Spleen (tissue), 11 donors: ENCODE results near the gene TNFAIP1. TPM values are rescaled to one million over a fixed set of nuclear protein-coding genes. Genes with fewer than 3 reads are reported as not detected.

ENCODE experiments used
- DNase-seq: peaks from one replicate; pipeline ENCODE4 v3.0.0-alpha.2; 2020
- H3K27ac ChIP-seq, 8 donors: fragments of 200-600 bp; sonication (generic) in 7 of 8; 1 replicate in 4 of 8; 2 replicates in 4 of 8; pipeline versions ENCODE4 v1.5.0 to v1.8.0; 2016 to 2021; ENCODE audit warnings: inconsistent platforms in 4 of 8, mild to moderate bottlenecking in 4 of 8, moderate library complexity in 1 of 8
- H3K27me3 ChIP-seq, 7 donors: fragments of 200-600 bp; sonication (generic) in 6 of 7; replicated peaks in 1 of 7; 1 replicate in 4 of 7; 2 replicates in 3 of 7; pipeline versions ENCODE4 v1.5.0 to v1.8.0; 2016 to 2021; ENCODE audit warnings: inconsistent platforms in 3 of 7, mild to moderate bottlenecking in 1 of 7
- H3K36me3 ChIP-seq, 6 donors: fragments of 200-600 bp; sonication (generic) in 5 of 6; 1 replicate in 4 of 6; 2 replicates in 2 of 6; pipeline versions ENCODE4 v1.5.0 to v1.8.0; 2016 to 2021; ENCODE audit warnings: inconsistent platforms in 2 of 6
- H3K4me1 ChIP-seq, 6 donors: fragments of 200-600 bp; sonication (generic) in 5 of 6; 1 replicate in 3 of 6; 2 replicates in 3 of 6; pipeline versions ENCODE4 v1.5.0 to v1.8.0; 2016 to 2021; ENCODE audit warnings: inconsistent platforms in 3 of 6
- H3K4me3 ChIP-seq, 8 donors: fragments of 200-600 bp; sonication (generic) in 7 of 8; 1 replicate in 4 of 8; 2 replicates in 4 of 8; pipeline versions ENCODE4 v1.5.0 to v1.8.0; 2016 to 2021; ENCODE audit warnings: inconsistent platforms in 4 of 8, mild to moderate bottlenecking in 4 of 8, moderate library complexity in 2 of 8
- H3K9me3 ChIP-seq, 8 donors: fragments of 200-600 bp; sonication (generic) in 7 of 8; 1 replicate in 4 of 8; 2 replicates in 4 of 8; pipeline versions ENCODE4 v1.5.0 to v1.8.0; 2016 to 2021; ENCODE audit warnings: inconsistent platforms in 4 of 8
- POLR2A ChIP-seq, 3 donors: fragments of 450-650 bp; IDR thresholded peaks; one replicate each; pipeline ENCODE4 v1.5.1; 2017; ENCODE audit warnings: antibody characterized with exemption in 3 of 3, mild to moderate bottlenecking in 1 of 3
- POLR2AphosphoS5 ChIP-seq, 3 donors: sonication (generic); formaldehyde crosslinking; IDR thresholded peaks; one replicate each; pipeline ENCODE4 v1.5.1; 2017; ENCODE audit warnings: antibody characterized with exemption in 3 of 3
- whole genome bisulfite sequencing, 5 donors: extraction: QIAGEN DNeasy Blood & Tissue Kit in 3 of 5; methylation state at CpG; one replicate each; pipeline versions ENCODE4 v1.1.5 to v1.1.7; 2013 to 2018; 5-methylcytosine and 5-hydroxymethylcytosine counted together
- intact Hi-C: fragments of 100-400 bp; cut with DNase I; formaldehyde crosslinking; loops from one replicate; pipeline ENCODE4 v1.15.0; 2023; ENCODE audit warnings: low total_unique reads
- polyA plus RNA-seq, 3 donors: library from polyadenylated mRNA; stranded (reverse); fragments of 200-250 nt; gene quantifications; one replicate each; pipeline ENCODE4 v1.2.1, GENCODE V29; 2013
- total RNA-seq, 7 donors: library from RNA; depleted of rRNA in 3 of 7; stranded (reverse); fragments of >200 nt in 3 of 7; fragmentation: NEBNext Ultra II Directional in 4 of 7; extraction: Animal tissue kit (Norgen Biotek cat#: 25700) in 4 of 7; gene quantifications; one replicate each; pipeline versions ENCODE4 v1.1.0 to v1.2.1, GENCODE V29; 2016 to 2021
- TF ChIP-seq, protein P1 (sequence below), 11 experiments: fragments of 200-600 bp in 7 of 11; fragments of 450-650 bp in 4 of 11; sonication (generic) in 4 of 11; IDR thresholded peaks in 8 of 11; conservative IDR thresholded peaks in 3 of 11; 1 replicate in 7 of 11; 2 replicates in 4 of 11; pipeline versions ENCODE4 v1.4.0 to v1.8.0; 2016 to 2021; ENCODE audit warnings: antibody characterized with exemption in 11 of 11, inconsistent platforms in 4 of 11, mild to moderate bottlenecking in 1 of 11
- donor health status: healthy with polysubstance abuse.
- donor health status: DM: no; HTN: no; CAD: no; lungs with moderate emphysema.
- donor health status: DM: no; HTN: no; CAD: no.
- donor health status: Bipolar disorder and iron deficiency.
- donor health status: healthy.
- donor health status: DM: no; HTN: no; CAD: no.
- donor health status: DM: yes; HTN: yes; CAD: no.

The TNFAIP1 gene
- total and polyA plus RNA-seq, 10 donors = 15.2 to 154 (median 91.5) TPM

GRCh38 chr17:28298449-28298848, 37.1 kb upstream of the TNFAIP1 start:
- H3K36me3 ChIP-seq = no peaks in the 10 kb centered on the region
- no peaks in the 10 kb centered on the region for H3K27me3 ChIP-seq
- intact Hi-C loops = no loop called here
- peaks cover 0 to 5% (median 0%) of the 10 kb centered on the region in 6 donors for H3K4me1 ChIP-seq
- 74 to 93% (median 89%) methylated on average over 3 of the region's 3 CpGs for WGBS, 5 donors
- TF ChIP-seq, protein P1, sequence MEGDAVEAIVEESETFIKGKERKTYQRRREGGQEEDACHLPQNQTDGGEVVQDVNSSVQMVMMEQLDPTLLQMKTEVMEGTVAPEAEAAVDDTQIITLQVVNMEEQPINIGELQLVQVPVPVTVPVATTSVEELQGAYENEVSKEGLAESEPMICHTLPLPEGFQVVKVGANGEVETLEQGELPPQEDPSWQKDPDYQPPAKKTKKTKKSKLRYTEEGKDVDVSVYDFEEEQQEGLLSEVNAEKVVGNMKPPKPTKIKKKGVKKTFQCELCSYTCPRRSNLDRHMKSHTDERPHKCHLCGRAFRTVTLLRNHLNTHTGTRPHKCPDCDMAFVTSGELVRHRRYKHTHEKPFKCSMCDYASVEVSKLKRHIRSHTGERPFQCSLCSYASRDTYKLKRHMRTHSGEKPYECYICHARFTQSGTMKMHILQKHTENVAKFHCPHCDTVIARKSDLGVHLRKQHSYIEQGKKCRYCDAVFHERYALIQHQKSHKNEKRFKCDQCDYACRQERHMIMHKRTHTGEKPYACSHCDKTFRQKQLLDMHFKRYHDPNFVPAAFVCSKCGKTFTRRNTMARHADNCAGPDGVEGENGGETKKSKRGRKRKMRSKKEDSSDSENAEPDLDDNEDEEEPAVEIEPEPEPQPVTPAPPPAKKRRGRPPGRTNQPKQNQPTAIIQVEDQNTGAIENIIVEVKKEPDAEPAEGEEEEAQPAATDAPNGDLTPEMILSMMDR (IDR thresholded peaks at IDR 0.05 in 8 of 11, conservative IDR thresholded peaks at IDR 0.05 in 3 of 11) = no peak
- TF ChIP-seq POLR2AphosphoS5 (IDR thresholded peaks at IDR 0.05) (no peak), POLR2A (IDR thresholded peaks at IDR 0.05) (no peak)
- no peak for DNase-seq
- H3K27ac ChIP-seq = no peak overlapping the region
- no peak overlapping the region for H3K4me3 ChIP-seq
- H3K9me3 ChIP-seq = no peaks in the 10 kb centered on the region

DNA sequence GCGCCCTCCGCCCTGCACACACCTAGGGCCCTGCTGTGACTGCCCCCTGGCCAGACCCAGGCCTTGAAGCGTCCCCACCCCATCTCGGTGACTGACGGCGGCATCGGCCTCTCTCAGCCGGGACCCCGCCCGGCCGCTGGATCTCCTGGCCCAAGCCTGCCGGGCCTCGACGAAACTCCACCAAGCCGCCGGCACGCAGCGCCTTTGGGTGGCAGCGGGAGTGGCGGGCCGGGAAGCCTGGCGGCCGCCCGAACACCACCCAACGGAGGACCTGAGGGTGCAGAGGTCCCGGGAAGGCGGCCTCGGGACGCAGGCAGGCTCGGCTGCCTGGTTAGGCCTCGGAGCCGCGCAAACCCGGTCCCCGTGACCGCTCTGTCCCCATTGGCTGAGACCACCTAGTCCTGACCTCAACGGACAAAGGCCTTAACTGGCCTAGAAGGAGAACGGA, 28.6 kb upstream of the TNFAIP1 start:
- TF ChIP-seq POLR2A (IDR thresholded peaks at IDR 0.05) = no peak
- TF ChIP-seq, protein P1 (IDR thresholded peaks at IDR 0.05 in 8 of 11, conservative IDR thresholded peaks at IDR 0.05 in 3 of 11) = no peak
- no peak for TF ChIP-seq POLR2AphosphoS5 (IDR thresholded peaks at IDR 0.05)
- no peaks in the 10 kb centered on the region for H3K4me1 ChIP-seq
- H3K9me3 ChIP-seq = no peaks in the 10 kb centered on the region
- peaks cover 0 to 26% (median 13%) of the 10 kb centered on the region in 7 donors for H3K27me3 ChIP-seq
- H3K27ac ChIP-seq = no peak overlapping the region
- intact Hi-C loops = no loop called here
- peak; percentile 71 for DNase-seq
- WGBS, 5 donors = 31 to 44% (median 41%) methylated on average over 9 to 38 of the region's 38 CpGs
- no peak overlapping the region for H3K4me3 ChIP-seq
- H3K36me3 ChIP-seq = no peaks in the 10 kb centered on the region

DNA sequence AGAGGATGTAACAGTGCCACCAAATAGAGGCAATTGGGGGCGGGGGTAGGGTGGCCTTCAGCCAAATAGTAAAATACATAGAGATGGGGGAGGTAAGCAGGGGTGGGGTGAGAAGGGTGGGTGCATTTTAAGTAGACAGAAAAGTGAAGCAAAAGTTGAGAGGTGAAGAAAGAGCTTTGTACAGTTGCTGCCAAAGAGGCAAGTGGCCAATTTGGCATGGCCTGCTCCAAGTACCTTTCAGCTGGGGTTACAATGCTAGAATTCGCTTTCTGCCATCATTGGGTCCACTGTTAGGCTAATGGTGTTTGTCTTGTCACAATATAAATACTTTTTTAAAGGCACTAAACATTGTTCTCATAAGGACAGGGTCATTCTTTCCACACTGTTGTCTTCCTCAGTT, 21.7 kb upstream of the TNFAIP1 start:
- TF ChIP-seq POLR2AphosphoS5 (IDR thresholded peaks at IDR 0.05) = no peak
- no peak for TF ChIP-seq POLR2A (IDR thresholded peaks at IDR 0.05)
- TF ChIP-seq, protein P1 (IDR thresholded peaks at IDR 0.05 in 8 of 11, conservative IDR thresholded peaks at IDR 0.05 in 3 of 11) = no peak
- H3K36me3 ChIP-seq = no peaks in the 10 kb centered on the region
- H3K4me1 ChIP-seq = peaks cover 6 to 12% (median 9%) of the 10 kb centered on the region in 6 donors
- H3K9me3 ChIP-seq = no peaks in the 10 kb centered on the region
- no peak overlapping the region for H3K27ac ChIP-seq
- H3K27me3 ChIP-seq = peaks cover 0 to 4% (median 0%) of the 10 kb centered on the region in 7 donors
- H3K4me3 ChIP-seq = no peak overlapping the region
- 84 to 96% (median 89%) methylated on average over 2 of the region's 2 CpGs for WGBS, 5 donors
- intact Hi-C loops = no loop called here
- no peak for DNase-seq

DNA sequence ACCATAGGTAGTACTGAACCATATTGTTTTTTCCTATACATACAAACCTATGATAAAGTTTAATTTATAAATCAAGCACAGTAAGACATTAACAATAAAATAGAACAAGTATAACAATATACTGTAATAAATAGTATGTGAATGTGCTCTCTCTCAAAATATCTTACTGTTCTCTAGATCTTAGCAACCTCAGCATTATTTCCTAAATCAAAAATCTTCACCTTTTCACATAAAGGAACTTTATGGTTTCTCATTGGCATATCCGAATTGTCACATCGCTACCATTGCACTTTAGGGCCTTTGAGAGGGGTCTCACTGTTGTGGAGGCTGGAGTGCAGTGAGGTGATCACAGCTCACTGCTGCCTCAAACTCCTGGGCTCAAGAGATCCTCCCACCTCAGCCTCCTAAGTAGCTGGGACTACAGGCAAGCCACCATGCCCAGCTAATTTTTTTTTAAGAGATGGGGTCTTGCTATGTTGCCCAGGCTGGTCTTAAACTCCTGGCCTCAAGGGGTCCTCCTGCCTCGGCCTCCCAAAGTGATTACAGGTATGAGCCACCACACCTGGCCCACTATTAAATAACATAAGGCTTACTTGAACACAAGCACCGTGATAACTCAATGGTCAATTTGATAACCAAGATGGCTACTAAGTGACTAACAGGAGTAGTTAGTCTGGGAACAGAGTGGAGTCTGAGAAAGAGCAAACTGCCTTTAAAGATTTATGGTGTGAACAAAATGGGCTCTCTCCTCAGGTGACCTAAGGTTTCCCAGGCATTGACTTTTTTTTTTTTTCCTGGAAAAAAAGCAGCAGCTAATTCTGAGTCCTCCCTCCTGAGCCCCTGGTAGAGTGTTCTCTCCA, 19.5 kb upstream of the TNFAIP1 start:
- TF ChIP-seq POLR2A (IDR thresholded peaks at IDR 0.05) (no peak), POLR2AphosphoS5 (IDR thresholded peaks at IDR 0.05) (no peak)
- TF ChIP-seq, protein P1 (IDR thresholded peaks at IDR 0.05 in 8 of 11, conservative IDR thresholded peaks at IDR 0.05 in 3 of 11) = no peak
- Histone ChIP-seq H3K27ac (no peak overlapping the region), H3K4me1 (peaks cover 11 to 27% (median 21%) of the 10 kb centered on the region in 6 donors), H3K36me3 (no peaks in the 10 kb centered on the region), H3K27me3 (peaks cover 0 to 4% (median 0%) of the 10 kb centered on the region in 7 donors), H3K4me3 (no peak overlapping the region), H3K9me3 (no peaks in the 10 kb centered on the region)
- intact Hi-C loops = no loop called here
- DNase-seq = no peak
- WGBS, 5 donors = 93 to 96% (median 94%) methylated on average over 4 of the region's 4 CpGs
